PFSK-1 (cell line): ENCODE measurements around the gene PIGS.

Source experiments
- FOXP2 ChIP-seq: optimal IDR thresholded peaks from 2 replicates; pipeline ENCODE3; 2011; ENCODE audit warnings: borderline replicate concordance, control low read depth, inconsistent platforms; ENCODE audit not compliant: insufficient read depth; ENCODE audit errors: extremely low read length, extremely low read depth
- POLR2AphosphoS5 ChIP-seq: IDR thresholded peaks from 2 replicates; pipeline ENCODE4 v1.6.1; 2012; ENCODE audit warnings: low read depth, mild to moderate bottlenecking, control low read depth, low read length, moderate library complexity
- SIN3A ChIP-seq: IDR thresholded peaks from 2 replicates; pipeline ENCODE4 v1.6.1; 2012; ENCODE audit warnings: mild to moderate bottlenecking, low read length, moderate library complexity, borderline replicate concordance; ENCODE audit not compliant: insufficient read depth
- TAF1 ChIP-seq: IDR thresholded peaks from 2 replicates; pipeline ENCODE4 v1.6.1; 2012; ENCODE audit warnings: low read length, control low read depth, borderline replicate concordance; ENCODE audit not compliant: insufficient read depth
- TF ChIP-seq, protein P1 (sequence below), 2 experiments: IDR thresholded peaks; 2 replicates each; pipeline versions ENCODE4 v1.6.1 to v1.8.0; 2011 to 2012; ENCODE audit warnings: low read depth in 2 of 2, low read length in 2 of 2, control low read depth in 1 of 2, inconsistent platforms in 1 of 2, mild to moderate bottlenecking in 1 of 2, moderate library complexity in 1 of 2; ENCODE audit not compliant: insufficient read depth in 1 of 2

The PIGS gene

GRCh38 chr17:28523876-28524275, 47.4 kb downstream of the PIGS start:
- TF ChIP-seq POLR2AphosphoS5 (no peak), FOXP2 (no peak), TAF1 (no peak), SIN3A (no peak)
- TF ChIP-seq, protein P1, sequence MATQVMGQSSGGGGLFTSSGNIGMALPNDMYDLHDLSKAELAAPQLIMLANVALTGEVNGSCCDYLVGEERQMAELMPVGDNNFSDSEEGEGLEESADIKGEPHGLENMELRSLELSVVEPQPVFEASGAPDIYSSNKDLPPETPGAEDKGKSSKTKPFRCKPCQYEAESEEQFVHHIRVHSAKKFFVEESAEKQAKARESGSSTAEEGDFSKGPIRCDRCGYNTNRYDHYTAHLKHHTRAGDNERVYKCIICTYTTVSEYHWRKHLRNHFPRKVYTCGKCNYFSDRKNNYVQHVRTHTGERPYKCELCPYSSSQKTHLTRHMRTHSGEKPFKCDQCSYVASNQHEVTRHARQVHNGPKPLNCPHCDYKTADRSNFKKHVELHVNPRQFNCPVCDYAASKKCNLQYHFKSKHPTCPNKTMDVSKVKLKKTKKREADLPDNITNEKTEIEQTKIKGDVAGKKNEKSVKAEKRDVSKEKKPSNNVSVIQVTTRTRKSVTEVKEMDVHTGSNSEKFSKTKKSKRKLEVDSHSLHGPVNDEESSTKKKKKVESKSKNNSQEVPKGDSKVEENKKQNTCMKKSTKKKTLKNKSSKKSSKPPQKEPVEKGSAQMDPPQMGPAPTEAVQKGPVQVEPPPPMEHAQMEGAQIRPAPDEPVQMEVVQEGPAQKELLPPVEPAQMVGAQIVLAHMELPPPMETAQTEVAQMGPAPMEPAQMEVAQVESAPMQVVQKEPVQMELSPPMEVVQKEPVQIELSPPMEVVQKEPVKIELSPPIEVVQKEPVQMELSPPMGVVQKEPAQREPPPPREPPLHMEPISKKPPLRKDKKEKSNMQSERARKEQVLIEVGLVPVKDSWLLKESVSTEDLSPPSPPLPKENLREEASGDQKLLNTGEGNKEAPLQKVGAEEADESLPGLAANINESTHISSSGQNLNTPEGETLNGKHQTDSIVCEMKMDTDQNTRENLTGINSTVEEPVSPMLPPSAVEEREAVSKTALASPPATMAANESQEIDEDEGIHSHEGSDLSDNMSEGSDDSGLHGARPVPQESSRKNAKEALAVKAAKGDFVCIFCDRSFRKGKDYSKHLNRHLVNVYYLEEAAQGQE (IDR thresholded peaks at IDR 0.05; ENCODE audit: insufficient read depth in 1 of 2, low read depth in 2 of 2, low read length in 2 of 2), result no peak

GRCh38 chr17:28523186-28523585, 48.1 kb downstream of the PIGS start:
- TF ChIP-seq, protein P1 (IDR thresholded peaks at IDR 0.05; ENCODE audit: insufficient read depth in 1 of 2, low read depth in 2 of 2, low read length in 2 of 2), result no peak

DNA sequence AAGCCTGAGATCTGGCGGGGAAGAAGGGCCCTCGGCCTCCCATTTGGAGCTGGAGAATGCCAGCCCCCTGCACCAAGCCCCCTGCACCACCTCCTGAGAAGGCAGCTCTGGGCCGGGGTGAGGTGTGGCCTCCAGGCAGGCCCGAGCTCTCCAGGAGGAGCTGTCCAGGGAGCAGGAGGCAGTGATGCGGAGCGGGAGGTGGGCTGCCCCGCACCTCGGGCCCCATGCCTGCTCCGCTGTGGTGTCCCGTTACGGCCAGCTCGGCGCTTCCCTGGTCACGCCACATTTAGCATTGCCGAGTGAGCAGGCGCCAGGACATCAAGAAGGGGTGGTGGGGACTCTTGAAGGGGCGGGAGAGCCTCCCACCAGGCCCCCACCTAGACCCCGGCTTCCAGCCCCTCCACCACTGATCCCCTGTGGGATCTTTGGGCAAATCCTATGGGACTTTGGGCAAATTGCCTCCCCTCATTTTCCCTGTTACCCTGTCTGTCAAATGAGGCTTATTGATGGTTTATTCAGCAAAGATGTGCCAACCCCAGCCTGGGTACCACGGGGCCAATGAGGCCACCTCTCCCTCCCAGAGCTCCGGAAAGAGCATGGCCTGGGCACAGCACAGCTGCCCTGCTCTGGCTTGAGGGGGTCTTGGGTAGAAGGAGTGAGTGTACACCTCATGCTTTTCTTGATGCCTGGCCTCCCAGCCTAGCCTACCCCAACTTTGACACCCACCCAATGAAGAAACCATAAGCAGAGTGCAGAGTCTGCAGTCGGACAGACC, 49.8 kb downstream of the PIGS start:
- no peak for TF ChIP-seq POLR2AphosphoS5
- no peak for TF ChIP-seq FOXP2
- TF ChIP-seq, protein P1 (IDR thresholded peaks at IDR 0.05; ENCODE audit: insufficient read depth in 1 of 2, low read depth in 2 of 2, low read length in 2 of 2), result no peak
- no peak for TF ChIP-seq SIN3A
- TF ChIP-seq TAF1, result no peak

DNA sequence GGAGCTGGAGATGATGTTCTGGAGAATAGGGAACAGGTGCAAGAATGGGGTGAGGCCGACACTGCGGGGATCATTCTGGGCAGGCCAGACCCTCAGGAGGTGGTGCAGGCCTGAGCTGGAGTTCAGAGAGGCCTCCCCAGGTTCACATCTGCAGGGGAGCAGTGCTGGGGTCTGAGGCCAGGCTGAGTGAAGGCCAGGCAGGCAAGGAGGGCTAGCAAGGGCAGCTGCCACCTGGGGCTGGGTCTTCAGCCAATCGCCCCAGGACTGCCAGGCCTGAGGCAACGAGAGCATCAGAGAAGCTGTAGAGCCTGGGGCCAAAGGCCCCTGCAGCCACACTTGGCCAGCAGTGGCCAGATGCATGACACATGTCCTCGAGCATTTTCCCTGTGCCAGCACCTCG, 50.6 kb downstream of the PIGS start:
- TF ChIP-seq, protein P1 (IDR thresholded peaks at IDR 0.05; ENCODE audit: insufficient read depth in 1 of 2, low read depth in 2 of 2, low read length in 2 of 2), result no peak
- TF ChIP-seq FOXP2, result no peak
- TF ChIP-seq SIN3A, result no peak
- no peak for TF ChIP-seq TAF1
- no peak for TF ChIP-seq POLR2AphosphoS5

- TF ChIP-seq POLR2AphosphoS5, result no peak
- TF ChIP-seq TAF1, result no peak
- no peak for TF ChIP-seq FOXP2
- TF ChIP-seq SIN3A, result no peak
- TF ChIP-seq, protein P1 (IDR thresholded peaks at IDR 0.05; ENCODE audit: insufficient read depth in 1 of 2, low read depth in 2 of 2, low read length in 2 of 2), result no peak
Measured at GRCh38 chr17:28519236-28519635, 52.1 kb downstream of the PIGS start.
